ENCODE data around the gene MBL2. TPM values are rescaled to one million over a fixed set of nuclear protein-coding genes. Genes with fewer than 3 reads are reported as not detected.

MBL2 gene
- total RNA-seq, 1 donor from 2014 or later: not detected

DNA sequence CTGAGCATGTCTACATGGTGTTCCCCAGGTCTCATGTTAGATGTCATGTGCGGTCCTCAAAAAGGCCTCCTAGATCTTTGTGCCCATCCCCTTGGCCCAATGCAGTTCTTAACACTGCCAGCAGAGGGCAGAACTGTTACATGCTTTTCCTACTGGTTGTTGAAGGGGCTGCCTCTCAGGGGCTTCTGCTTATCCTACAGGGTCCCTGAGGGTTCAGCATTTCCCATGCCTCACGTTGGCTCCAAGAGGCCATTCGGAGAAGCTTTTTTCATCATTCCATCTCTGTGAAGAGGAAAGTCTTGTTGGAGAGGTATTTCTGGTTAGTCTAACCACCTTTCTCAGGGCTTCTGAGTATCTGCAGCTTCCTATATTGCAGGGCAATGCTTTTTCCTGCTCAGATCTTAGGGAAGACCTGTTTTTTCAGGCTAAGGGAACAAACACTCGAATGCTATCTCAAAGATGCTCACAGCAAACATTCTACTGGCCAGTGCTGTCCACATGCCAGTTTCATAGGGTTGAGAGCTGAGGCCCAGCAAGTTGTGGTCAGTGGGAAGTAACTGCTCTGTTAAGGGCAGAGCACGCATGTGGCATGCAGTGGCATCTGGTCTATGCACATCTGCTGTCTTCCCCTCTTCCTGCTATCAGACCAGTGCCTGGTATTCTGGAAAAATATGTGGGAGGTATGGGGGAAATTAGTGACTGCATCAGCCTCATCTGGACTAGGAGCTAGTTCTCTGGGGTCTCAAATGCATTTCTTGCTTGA lies 31.5 kb downstream of the MBL2 start:
- no peak overlapping the region for H3K27ac Mint-ChIP-seq (ENCODE audit: unreplicated experiment)
- no peaks in the 10 kb centered on the region for H3K36me3 Mint-ChIP-seq (ENCODE audit: low read depth)
- no peaks in the 10 kb centered on the region for H3K27me3 Mint-ChIP-seq (ENCODE audit: low read depth)
- peak; percentile 72 for DNase-seq (ENCODE audit: low read depth, low spot score)
- H3K9me3 Mint-ChIP-seq: peaks cover 4% of the 10 kb centered on the region
- TF ChIP-seq, protein P1, sequence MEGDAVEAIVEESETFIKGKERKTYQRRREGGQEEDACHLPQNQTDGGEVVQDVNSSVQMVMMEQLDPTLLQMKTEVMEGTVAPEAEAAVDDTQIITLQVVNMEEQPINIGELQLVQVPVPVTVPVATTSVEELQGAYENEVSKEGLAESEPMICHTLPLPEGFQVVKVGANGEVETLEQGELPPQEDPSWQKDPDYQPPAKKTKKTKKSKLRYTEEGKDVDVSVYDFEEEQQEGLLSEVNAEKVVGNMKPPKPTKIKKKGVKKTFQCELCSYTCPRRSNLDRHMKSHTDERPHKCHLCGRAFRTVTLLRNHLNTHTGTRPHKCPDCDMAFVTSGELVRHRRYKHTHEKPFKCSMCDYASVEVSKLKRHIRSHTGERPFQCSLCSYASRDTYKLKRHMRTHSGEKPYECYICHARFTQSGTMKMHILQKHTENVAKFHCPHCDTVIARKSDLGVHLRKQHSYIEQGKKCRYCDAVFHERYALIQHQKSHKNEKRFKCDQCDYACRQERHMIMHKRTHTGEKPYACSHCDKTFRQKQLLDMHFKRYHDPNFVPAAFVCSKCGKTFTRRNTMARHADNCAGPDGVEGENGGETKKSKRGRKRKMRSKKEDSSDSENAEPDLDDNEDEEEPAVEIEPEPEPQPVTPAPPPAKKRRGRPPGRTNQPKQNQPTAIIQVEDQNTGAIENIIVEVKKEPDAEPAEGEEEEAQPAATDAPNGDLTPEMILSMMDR (conservative IDR thresholded peaks at IDR 0.05): peak; percentile 86
- H3K4me1 Mint-ChIP-seq: peaks cover 5% of the 10 kb centered on the region
- H3K4me3 Mint-ChIP-seq: no peak overlapping the region

DNA sequence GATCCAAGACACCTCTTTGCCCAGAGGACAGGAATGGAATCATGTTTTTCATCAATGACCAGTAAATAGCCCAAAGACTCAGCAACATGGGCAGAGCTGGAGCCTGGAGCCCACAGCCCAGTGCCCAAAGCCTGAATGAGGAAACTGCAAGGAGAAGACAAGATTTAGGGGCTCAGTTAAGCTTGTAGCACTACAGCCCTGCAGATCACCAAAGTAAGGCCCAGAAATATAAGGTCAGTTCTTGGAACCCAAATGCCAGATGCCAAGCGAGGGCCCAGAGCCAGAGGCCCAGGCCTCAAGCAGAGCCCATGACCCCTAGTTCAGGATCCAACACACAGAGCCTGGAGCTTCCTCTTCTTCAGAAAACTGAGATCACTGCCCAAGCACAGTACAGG lies 32.4 kb downstream of the MBL2 start:
- no peaks in the 10 kb centered on the region for H3K27me3 Mint-ChIP-seq (ENCODE audit: low read depth)
- H3K4me3 Mint-ChIP-seq: no peak overlapping the region
- no peaks in the 10 kb centered on the region for H3K36me3 Mint-ChIP-seq (ENCODE audit: low read depth)
- DNase-seq (ENCODE audit: low read depth, low spot score): no peak
- TF ChIP-seq, protein P1 (conservative IDR thresholded peaks at IDR 0.05): no peak
- peaks cover 5% of the 10 kb centered on the region for H3K4me1 Mint-ChIP-seq
- no peak overlapping the region for H3K27ac Mint-ChIP-seq (ENCODE audit: unreplicated experiment)
- H3K9me3 Mint-ChIP-seq: peaks cover 4% of the 10 kb centered on the region

DNA sequence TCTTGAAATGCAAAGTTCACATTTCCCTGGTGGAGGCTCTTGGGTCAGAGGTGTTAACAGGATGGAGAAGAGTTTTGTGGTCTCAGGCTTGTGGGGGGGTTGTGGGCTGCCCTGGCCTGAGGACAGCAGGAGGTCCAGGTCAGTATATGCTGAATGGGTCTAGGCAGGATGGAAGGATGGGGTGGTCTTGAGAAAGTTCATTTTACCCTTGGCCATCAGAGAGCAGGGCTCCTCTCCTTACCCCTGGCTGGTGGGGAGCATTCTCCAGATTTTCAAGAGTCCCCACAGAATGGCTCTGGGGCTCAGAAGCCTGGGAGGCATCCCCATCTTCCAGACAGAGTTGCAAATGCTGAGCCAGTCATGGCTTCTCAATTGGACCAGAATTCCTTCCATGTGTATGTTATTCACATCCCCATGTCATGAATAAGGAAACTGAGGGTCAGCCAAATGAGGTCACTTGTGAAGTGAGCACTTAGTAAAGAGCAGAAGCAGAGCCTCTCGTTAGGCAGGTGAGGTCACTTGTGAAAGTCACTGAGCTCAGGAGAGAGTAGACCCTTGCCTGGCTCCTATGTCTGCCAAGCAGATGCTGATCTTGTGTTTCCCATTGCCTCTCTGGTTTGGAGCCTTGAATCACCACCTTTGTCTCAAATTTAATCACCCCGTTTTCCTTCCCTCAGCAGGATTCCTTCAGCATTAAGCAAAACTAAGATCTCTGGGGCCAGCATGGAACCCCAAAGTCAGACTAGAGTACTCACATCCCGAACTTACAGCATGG lies 33.0 kb downstream of the MBL2 start:
- H3K27ac Mint-ChIP-seq (ENCODE audit: unreplicated experiment): no peak overlapping the region
- no peaks in the 10 kb centered on the region for H3K36me3 Mint-ChIP-seq (ENCODE audit: low read depth)
- peaks cover 4% of the 10 kb centered on the region for H3K9me3 Mint-ChIP-seq
- H3K4me3 Mint-ChIP-seq: no peak overlapping the region
- DNase-seq (ENCODE audit: low read depth, low spot score): no peak
- no peaks in the 10 kb centered on the region for H3K27me3 Mint-ChIP-seq (ENCODE audit: low read depth)
- TF ChIP-seq, protein P1 (conservative IDR thresholded peaks at IDR 0.05): no peak
- peaks cover 5% of the 10 kb centered on the region for H3K4me1 Mint-ChIP-seq

DNA sequence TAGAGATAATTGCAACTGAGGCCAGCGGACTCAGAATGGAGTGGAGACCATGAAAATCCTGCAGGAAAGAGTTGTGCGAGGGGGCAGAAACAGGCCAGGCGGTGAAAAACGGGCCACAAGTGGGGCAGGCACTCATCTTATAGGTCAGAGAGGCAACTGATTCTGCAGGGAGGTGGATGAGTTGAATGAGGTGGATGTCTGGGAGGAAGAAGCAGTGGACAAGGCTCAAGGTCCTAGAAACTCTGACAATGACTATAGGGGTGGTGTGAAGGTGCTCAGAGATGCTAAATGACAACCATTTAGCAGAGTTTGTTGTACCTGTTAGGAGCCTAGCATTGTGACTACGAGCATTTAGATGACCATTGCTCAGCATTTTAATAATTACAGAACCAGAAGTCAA lies 33.6 kb downstream of the MBL2 start:
- Mint-ChIP-seq H3K27ac (ENCODE audit: unreplicated experiment) (peak overlapping the region; percentile 3), H3K4me1 (peaks cover 5% of the 10 kb centered on the region), H3K36me3 (ENCODE audit: low read depth) (no peaks in the 10 kb centered on the region), H3K9me3 (peaks cover 4% of the 10 kb centered on the region), H3K27me3 (ENCODE audit: low read depth) (no peaks in the 10 kb centered on the region), H3K4me3 (no peak overlapping the region)
- TF ChIP-seq, protein P1 (conservative IDR thresholded peaks at IDR 0.05): no peak
- DNase-seq (ENCODE audit: low read depth, low spot score): no peak

DNA sequence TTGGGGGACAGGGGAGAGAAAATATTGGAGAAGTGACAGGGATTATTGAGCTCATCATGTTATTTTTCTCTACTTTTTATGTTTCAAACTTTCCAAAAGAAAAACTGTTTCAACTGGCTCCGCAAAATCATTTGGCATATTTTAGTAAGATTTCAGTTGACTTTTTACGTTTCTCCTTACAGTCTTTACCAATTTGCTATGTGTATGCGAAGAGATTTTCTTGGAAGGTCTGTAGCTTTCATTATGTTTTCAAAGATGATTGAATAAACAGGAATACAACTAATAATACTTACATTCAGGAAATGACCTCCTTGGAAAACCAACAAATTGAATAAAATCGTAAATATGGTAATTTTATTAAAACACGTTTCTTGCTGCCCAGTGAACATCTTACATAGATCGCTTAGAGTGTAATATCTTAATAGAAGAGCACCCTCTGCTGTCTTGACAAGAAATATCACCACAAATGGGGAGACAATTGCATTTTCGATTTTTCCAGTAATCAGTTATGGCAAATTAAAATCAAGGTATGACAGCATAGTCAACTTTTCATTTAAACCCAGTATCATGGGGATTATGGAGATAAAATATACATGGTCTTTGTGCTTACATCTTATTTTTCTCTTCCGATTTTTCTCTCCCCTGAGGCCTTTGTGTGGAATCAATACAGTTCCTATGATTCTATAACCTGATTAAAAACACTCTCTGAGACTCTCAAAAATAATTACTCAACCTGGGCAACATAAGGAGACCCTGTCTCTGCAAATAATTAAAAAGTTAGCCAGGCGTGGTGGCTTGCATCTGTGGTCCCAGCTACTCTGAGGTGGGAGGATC lies 43.1 kb downstream of the MBL2 start:
- no peak overlapping the region for H3K4me3 Mint-ChIP-seq
- H3K9me3 Mint-ChIP-seq: no peaks in the 10 kb centered on the region
- DNase-seq (ENCODE audit: low read depth, low spot score): no peak
- no peaks in the 10 kb centered on the region for H3K27me3 Mint-ChIP-seq (ENCODE audit: low read depth)
- no peak overlapping the region for H3K27ac Mint-ChIP-seq (ENCODE audit: unreplicated experiment)
- TF ChIP-seq, protein P1 (conservative IDR thresholded peaks at IDR 0.05): peak; percentile 74
- H3K36me3 Mint-ChIP-seq (ENCODE audit: low read depth): no peaks in the 10 kb centered on the region
- H3K4me1 Mint-ChIP-seq: peaks cover 4% of the 10 kb centered on the region

All from neural crest cell (in vitro differentiated cells).